HepG2 (cell line): ENCODE data around the gene CD4. TPM values are rescaled to one million over a fixed set of nuclear protein-coding genes. Genes with fewer than 3 reads are reported as not detected.
A peak's percentile ranks its signal among the peaks of the same experiment; 100 is the strongest.

Experiments used
- AKAP8 ChIP-seq: sonication (generic); formaldehyde crosslinking; IDR thresholded peaks from 2 replicates; pipeline ENCODE4 v1.5.1; 2020; ENCODE audit warnings: mild to moderate bottlenecking, missing genetic modification reagents
- FOSL2 ChIP-seq: sonication (generic); formaldehyde crosslinking; IDR thresholded peaks from 2 replicates; pipeline ENCODE4 v1.4.0; 2020; ENCODE audit warnings: missing genetic modification reagents
- GLI4 ChIP-seq: sonication (generic); formaldehyde crosslinking; IDR thresholded peaks from 2 replicates; pipeline ENCODE4 v1.5.1; 2020; ENCODE audit warnings: missing genetic modification reagents, mild to moderate bottlenecking, moderate library complexity, borderline replicate concordance
- HIVEP1 ChIP-seq: sonication (generic); formaldehyde crosslinking; IDR thresholded peaks from 2 replicates; pipeline ENCODE4 v1.4.0; 2020; ENCODE audit warnings: mild to moderate bottlenecking, missing genetic modification reagents
- JARID2 ChIP-seq: sonication (generic); formaldehyde crosslinking; IDR thresholded peaks from 2 replicates; pipeline ENCODE4 v1.8.1; 2023; ENCODE audit warnings: missing genetic modification reagents, inconsistent platforms; ENCODE audit not compliant: insufficient replicate concordance
- NFE2 ChIP-seq: sonication (generic); formaldehyde crosslinking; IDR thresholded peaks from 2 replicates; pipeline ENCODE4 v1.4.0; 2020; ENCODE audit warnings: missing genetic modification reagents
- PCBP2 ChIP-seq: fragments of 200-400 bp; formaldehyde crosslinking; optimal IDR thresholded peaks from 2 replicates; pipeline ENCODE3; 2018; ENCODE audit warnings: low read length, low read depth; ENCODE audit not compliant: poor library complexity, severe bottlenecking
- POLR2AphosphoS2 ChIP-seq: IDR thresholded peaks from 2 replicates; pipeline ENCODE4 v1.6.1; 2011; ENCODE audit warnings: low read depth, low read length, improper control_type of control experiment
- PPARG ChIP-seq: conservative IDR thresholded peaks from 2 replicates; pipeline ENCODE4 v1.6.1; 2016; ENCODE audit warnings: missing biosample characterization, missing genetic modification reagents
- TCF7L2 ChIP-seq: IDR thresholded peaks from 2 replicates; pipeline ENCODE4 v1.6.1; 2011; ENCODE audit warnings: mild to moderate bottlenecking, low read depth, low read length, moderate library complexity
- TRIM24 ChIP-seq: sonication (generic); formaldehyde crosslinking; IDR thresholded peaks from 2 replicates; pipeline ENCODE4 v1.8.0; 2022; ENCODE audit warnings: mild to moderate bottlenecking, missing genetic modification reagents
- ZC3H13 ChIP-seq: sonication (generic); formaldehyde crosslinking; IDR thresholded peaks from 2 replicates; pipeline ENCODE4 v1.8.1; 2023; ENCODE audit warnings: mild to moderate bottlenecking, missing genetic modification reagents, moderate library complexity
- ZNF30 ChIP-seq: sonication (generic); formaldehyde crosslinking; IDR thresholded peaks from 2 replicates; pipeline ENCODE4 v1.5.0; 2020; ENCODE audit warnings: mild to moderate bottlenecking, missing genetic modification reagents
- ZNF460 ChIP-seq: sonication (generic); formaldehyde crosslinking; IDR thresholded peaks from 2 replicates; pipeline ENCODE4 v1.5.1; 2020; ENCODE audit warnings: missing genetic modification reagents, mild to moderate bottlenecking, borderline replicate concordance
- ZNF496 ChIP-seq: sonication (generic); formaldehyde crosslinking; IDR thresholded peaks from 2 replicates; pipeline ENCODE4 v1.8.1; 2023; ENCODE audit warnings: mild to moderate bottlenecking, moderate library complexity, missing genetic modification reagents; ENCODE audit not compliant: insufficient replicate concordance
- ZNF564 ChIP-seq: sonication (generic); formaldehyde crosslinking; IDR thresholded peaks from 2 replicates; pipeline ENCODE4 v1.8.1; 2023; ENCODE audit warnings: mild to moderate bottlenecking, missing genetic modification reagents
- ZNF660 ChIP-seq: sonication (generic); formaldehyde crosslinking; IDR thresholded peaks from 2 replicates; pipeline ENCODE4 v1.5.1; 2020; ENCODE audit warnings: mild to moderate bottlenecking, low read depth, missing genetic modification reagents, borderline replicate concordance
- ZNF709 ChIP-seq: sonication (generic); formaldehyde crosslinking; IDR thresholded peaks from 2 replicates; pipeline ENCODE4 v1.5.0; 2020; ENCODE audit warnings: mild to moderate bottlenecking, missing genetic modification reagents
- ZNF772 ChIP-seq: sonication (generic); formaldehyde crosslinking; IDR thresholded peaks from 2 replicates; pipeline ENCODE4 v1.5.0; 2020; ENCODE audit warnings: mild to moderate bottlenecking, missing genetic modification reagents
- ZSCAN20 ChIP-seq: sonication (generic); formaldehyde crosslinking; IDR thresholded peaks from 2 replicates; pipeline ENCODE4 v1.4.0; 2020; ENCODE audit warnings: missing genetic modification reagents, mild to moderate bottlenecking, borderline replicate concordance
- polyA plus RNA-seq, 8 experiments: library from polyadenylated mRNA; depleted of rRNA in 3 of 8; stranded (reverse) in 7 of 8; unstranded in 1 of 8; fragments of >200 nt; fragmentation: Illumina TruSeq in 4 of 8; extraction: Trizol in 4 of 8; gene quantifications; 2 replicates each; pipeline versions ENCODE4 v1.2.1 to v1.2.3, GENCODE V29; 2011 to 2016; ENCODE audit warnings: low read depth in 4 of 8, missing spikeins in 1 of 8, mixed read lengths in 1 of 8; ENCODE audit not compliant: insufficient read depth in 1 of 8
- total RNA-seq, 5 experiments: library from RNA; depleted of rRNA; stranded (reverse); fragments of >200 nt; fragmentation: Illumina TruSeq; extraction: Trizol; gene quantifications; 2 replicates each; pipeline ENCODE4 v1.2.3, GENCODE V29; 2016; ENCODE audit warnings: low read depth in 1 of 5
- TF ChIP-seq, protein P1 (sequence below): IDR thresholded peaks from 2 replicates; pipeline ENCODE4 v1.6.1; 2016
- TF ChIP-seq, protein P2 (sequence below): sonication (generic); formaldehyde crosslinking; IDR thresholded peaks from 2 replicates; pipeline ENCODE4 v1.4.0; 2020; ENCODE audit warnings: mild to moderate bottlenecking, missing genetic modification reagents, borderline replicate concordance
- TF ChIP-seq, protein P3 (sequence below): sonication (generic); formaldehyde crosslinking; IDR thresholded peaks from 2 replicates; pipeline ENCODE4 v1.8.0; 2022; ENCODE audit warnings: mild to moderate bottlenecking, missing genetic modification reagents
- TF ChIP-seq, protein P4 (sequence below), 2 experiments: IDR thresholded peaks; 2 replicates each; pipeline ENCODE4 v1.6.1; 2011 to 2012; ENCODE audit warnings: low read length in 2 of 2, borderline replicate concordance in 1 of 2, low read depth in 1 of 2, mild to moderate bottlenecking in 1 of 2, moderate library complexity in 1 of 2

Gene CD4
- total and polyA plus RNA-seq, 2 of the 13 experiments (the other 11 are each of a cell fraction or from before 2014, with no cell fraction given) = 0.07 to 0.95 TPM

DNA sequence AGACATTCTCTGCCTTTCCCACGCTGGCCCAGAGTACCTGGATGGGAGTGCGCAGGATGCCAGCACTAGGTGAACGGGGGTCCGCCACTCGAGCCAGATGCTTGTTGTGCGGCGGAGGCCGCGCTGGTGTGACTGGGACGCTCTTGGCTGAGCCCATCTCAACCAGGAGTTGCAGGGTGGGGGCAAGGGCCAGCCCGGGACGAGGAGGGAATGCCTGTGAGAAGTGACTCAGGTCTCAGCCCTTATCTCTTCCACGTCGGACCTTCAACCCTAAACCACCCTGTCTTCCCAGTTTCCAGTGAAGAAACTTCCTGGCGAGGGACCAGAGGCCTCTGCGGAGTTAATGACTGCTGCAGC is 61.4 kb downstream of the CD4 start (continued):
- no peak for TF ChIP-seq ZSCAN20 (CRISPR knock-in tag)
- TF ChIP-seq GLI4 = 0 out of 2 replicates have a peak, but pooled peaks have one; percentile 12
- TF ChIP-seq, protein P1, sequence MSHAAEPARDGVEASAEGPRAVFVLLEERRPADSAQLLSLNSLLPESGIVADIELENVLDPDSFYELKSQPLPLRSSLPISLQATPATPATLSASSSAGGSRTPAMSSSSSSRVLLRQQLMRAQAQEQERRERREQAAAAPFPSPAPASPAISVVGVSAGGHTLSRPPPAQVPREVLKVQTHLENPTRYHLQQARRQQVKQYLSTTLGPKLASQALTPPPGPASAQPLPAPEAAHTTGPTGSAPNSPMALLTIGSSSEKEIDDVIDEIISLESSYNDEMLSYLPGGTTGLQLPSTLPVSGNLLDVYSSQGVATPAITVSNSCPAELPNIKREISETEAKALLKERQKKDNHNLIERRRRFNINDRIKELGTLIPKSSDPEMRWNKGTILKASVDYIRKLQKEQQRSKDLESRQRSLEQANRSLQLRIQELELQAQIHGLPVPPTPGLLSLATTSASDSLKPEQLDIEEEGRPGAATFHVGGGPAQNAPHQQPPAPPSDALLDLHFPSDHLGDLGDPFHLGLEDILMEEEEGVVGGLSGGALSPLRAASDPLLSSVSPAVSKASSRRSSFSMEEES (CRISPR knock-in tag) = no peak
- TF ChIP-seq ZNF564 (CRISPR knock-in tag) = no peak
- no peak for TF ChIP-seq TRIM24
- TF ChIP-seq ZNF496 (CRISPR knock-in tag) = no peak
- TF ChIP-seq ZC3H13 (CRISPR knock-in tag) = no peak
- TF ChIP-seq, protein P2, sequence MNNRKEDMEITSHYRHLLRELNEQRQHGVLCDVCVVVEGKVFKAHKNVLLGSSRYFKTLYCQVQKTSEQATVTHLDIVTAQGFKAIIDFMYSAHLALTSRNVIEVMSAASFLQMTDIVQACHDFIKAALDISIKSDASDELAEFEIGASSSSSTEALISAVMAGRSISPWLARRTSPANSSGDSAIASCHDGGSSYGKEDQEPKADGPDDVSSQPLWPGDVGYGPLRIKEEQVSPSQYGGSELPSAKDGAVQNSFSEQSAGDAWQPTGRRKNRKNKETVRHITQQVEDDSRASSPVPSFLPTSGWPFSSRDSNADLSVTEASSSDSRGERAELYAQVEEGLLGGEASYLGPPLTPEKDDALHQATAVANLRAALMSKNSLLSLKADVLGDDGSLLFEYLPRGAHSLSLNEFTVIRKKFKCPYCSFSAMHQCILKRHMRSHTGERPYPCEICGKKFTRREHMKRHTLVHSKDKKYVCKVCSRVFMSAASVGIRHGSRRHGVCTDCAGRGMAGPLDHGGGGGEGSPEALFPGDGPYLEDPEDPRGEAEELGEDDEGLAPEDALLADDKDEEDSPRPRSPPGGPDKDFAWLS (CRISPR knock-in tag) = no peak
- TF ChIP-seq HIVEP1 (CRISPR knock-in tag) = no peak
- no peak for TF ChIP-seq TCF7L2
- no peak for TF ChIP-seq ZNF709 (CRISPR knock-in tag)
- TF ChIP-seq ZNF772 = 0 out of 2 replicates have a peak, but pooled peaks have one; percentile 31
- TF ChIP-seq NFE2 (CRISPR knock-in tag) = no peak
- TF ChIP-seq POLR2AphosphoS2 = no peak
- no peak for TF ChIP-seq PPARG (CRISPR knock-in tag)
- no peak for TF ChIP-seq FOSL2 (CRISPR knock-in tag)
- TF ChIP-seq ZNF30 = no peak
- TF ChIP-seq ZNF660 (CRISPR knock-in tag) = no peak
- TF ChIP-seq, protein P3, sequence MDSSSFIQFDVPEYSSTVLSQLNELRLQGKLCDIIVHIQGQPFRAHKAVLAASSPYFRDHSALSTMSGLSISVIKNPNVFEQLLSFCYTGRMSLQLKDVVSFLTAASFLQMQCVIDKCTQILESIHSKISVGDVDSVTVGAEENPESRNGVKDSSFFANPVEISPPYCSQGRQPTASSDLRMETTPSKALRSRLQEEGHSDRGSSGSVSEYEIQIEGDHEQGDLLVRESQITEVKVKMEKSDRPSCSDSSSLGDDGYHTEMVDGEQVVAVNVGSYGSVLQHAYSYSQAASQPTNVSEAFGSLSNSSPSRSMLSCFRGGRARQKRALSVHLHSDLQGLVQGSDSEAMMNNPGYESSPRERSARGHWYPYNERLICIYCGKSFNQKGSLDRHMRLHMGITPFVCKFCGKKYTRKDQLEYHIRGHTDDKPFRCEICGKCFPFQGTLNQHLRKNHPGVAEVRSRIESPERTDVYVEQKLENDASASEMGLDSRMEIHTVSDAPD = no peak
- no peak for TF ChIP-seq JARID2 (CRISPR knock-in tag)
- no peak for TF ChIP-seq PCBP2
- no peak for TF ChIP-seq AKAP8 (CRISPR knock-in tag)
- no peak for TF ChIP-seq ZNF460 (CRISPR knock-in tag)
- TF ChIP-seq, protein P4, sequence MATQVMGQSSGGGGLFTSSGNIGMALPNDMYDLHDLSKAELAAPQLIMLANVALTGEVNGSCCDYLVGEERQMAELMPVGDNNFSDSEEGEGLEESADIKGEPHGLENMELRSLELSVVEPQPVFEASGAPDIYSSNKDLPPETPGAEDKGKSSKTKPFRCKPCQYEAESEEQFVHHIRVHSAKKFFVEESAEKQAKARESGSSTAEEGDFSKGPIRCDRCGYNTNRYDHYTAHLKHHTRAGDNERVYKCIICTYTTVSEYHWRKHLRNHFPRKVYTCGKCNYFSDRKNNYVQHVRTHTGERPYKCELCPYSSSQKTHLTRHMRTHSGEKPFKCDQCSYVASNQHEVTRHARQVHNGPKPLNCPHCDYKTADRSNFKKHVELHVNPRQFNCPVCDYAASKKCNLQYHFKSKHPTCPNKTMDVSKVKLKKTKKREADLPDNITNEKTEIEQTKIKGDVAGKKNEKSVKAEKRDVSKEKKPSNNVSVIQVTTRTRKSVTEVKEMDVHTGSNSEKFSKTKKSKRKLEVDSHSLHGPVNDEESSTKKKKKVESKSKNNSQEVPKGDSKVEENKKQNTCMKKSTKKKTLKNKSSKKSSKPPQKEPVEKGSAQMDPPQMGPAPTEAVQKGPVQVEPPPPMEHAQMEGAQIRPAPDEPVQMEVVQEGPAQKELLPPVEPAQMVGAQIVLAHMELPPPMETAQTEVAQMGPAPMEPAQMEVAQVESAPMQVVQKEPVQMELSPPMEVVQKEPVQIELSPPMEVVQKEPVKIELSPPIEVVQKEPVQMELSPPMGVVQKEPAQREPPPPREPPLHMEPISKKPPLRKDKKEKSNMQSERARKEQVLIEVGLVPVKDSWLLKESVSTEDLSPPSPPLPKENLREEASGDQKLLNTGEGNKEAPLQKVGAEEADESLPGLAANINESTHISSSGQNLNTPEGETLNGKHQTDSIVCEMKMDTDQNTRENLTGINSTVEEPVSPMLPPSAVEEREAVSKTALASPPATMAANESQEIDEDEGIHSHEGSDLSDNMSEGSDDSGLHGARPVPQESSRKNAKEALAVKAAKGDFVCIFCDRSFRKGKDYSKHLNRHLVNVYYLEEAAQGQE (IDR thresholded peaks at IDR 0.05; ENCODE audit: borderline replicate concordance in 1 of 2, low read depth in 1 of 2, low read length in 2 of 2) = no peak
